Activated CD8-positive, alpha-beta memory T cell treated with anti-CD3 and anti-CD28 coated beads for 36 hours (primary cell): ENCODE measurements around the gene ARID3B. TPM values are rescaled to one million over a fixed set of nuclear protein-coding genes. Genes with fewer than 3 reads are reported as not detected.
"Not testable (repeated sequence)": the region's sequence is repeated elsewhere in the genome, so short reads cannot be mapped to it uniquely, and the experiment has no call there.

Experiments
- CTCF ChIA-PET: fragments of 350-600 bp; sonication (Branson Sonifier 250); formaldehyde crosslinking; loops from one replicate; lab custom pipeline; 2021; ENCODE audit warnings: antibody characterized with exemption; lab: Charles Lee
- POLR2A ChIA-PET: fragments of 350-600 bp; sonication (Branson Sonifier 250); formaldehyde crosslinking; loops from one replicate; lab custom pipeline; 2021; ENCODE audit warnings: antibody characterized with exemption; lab: Charles Lee
- total RNA-seq, 2 experiments: library from RNA; stranded (reverse); gene quantifications; one replicate each; pipeline ENCODE4 v1.2.3, GENCODE V29; 2021

The ARID3B gene
- total RNA-seq, result 10 to 100 TPM; 34.2 to 34.3 TPM

- ChIA-PET POLR2A (interaction anchor here (0.5 to 2.9 kb wide), 11 partner anchors 12 to 905 kb away, joined by 3 to 21 read pairs (median 4); partner anchors contain the start of genes CLK3 and UBL7), CTCF (interaction anchor here (0.6 to 3.0 kb wide), 7 partner anchors 9 to 952 kb away, joined by 3 to 10 read pairs (median 3); partner anchors contain the start of gene UBL7)
These were observed at the start of gene ARID3B for GRCh38 chr15:74540761-74541493. ARID3B (plus strand) TSS chr15:74541220; CDS start chr15:74543937, 2,717 bp downstream.

- CTCF ChIA-PET, result interaction anchor here (0.7 kb wide), 1 partner anchor 327 kb away, joined by 3 read pairs; no protein-coding TSS in a partner anchor
- POLR2A ChIA-PET, result no interaction called here
These were observed 44.4 kb upstream of the ARID3B start for GRCh38 chr15:74496648-74497047.

GRCh38 chr15:74497584-74497983 lies 43.4 kb upstream of the ARID3B start:
- CTCF ChIA-PET, result no interaction called here
- POLR2A ChIA-PET, result no interaction called here

GRCh38 chr15:74499366-74499765 lies 41.7 kb upstream of the ARID3B start:
- ChIA-PET CTCF (no interaction called here), POLR2A (no interaction called here)

GRCh38 chr15:74500401-74500800 lies 40.6 kb upstream of the ARID3B start:
- POLR2A ChIA-PET, result no interaction called here
- CTCF ChIA-PET, result no interaction called here

GRCh38 chr15:74502301-74502700 lies 38.7 kb upstream of the ARID3B start:
- CTCF ChIA-PET, result no interaction called here
- POLR2A ChIA-PET, result no interaction called here

- POLR2A ChIA-PET, result no interaction called here
- CTCF ChIA-PET, result no interaction called here
These were observed 36.6 kb upstream of the ARID3B start for GRCh38 chr15:74504418-74504817.

GRCh38 chr15:74504836-74505235 lies 36.2 kb upstream of the ARID3B start:
- POLR2A ChIA-PET, result no interaction called here
- CTCF ChIA-PET, result no interaction called here

- CTCF ChIA-PET, result no interaction called here
- POLR2A ChIA-PET, result interaction anchor here (0.6 kb wide), 1 partner anchor 71 kb away, joined by 3 read pairs; no protein-coding TSS in a partner anchor
These were observed 35.0 kb upstream of the ARID3B start for GRCh38 chr15:74505837-74506514.

GRCh38 chr15:74506515-74506840 lies 34.5 kb upstream of the ARID3B start:
- ChIA-PET CTCF (no interaction called here), POLR2A (no interaction called here)

GRCh38 chr15:74511583-74511982 lies 29.4 kb upstream of the ARID3B start:
- POLR2A ChIA-PET, result no interaction called here
- CTCF ChIA-PET, result no interaction called here

- CTCF ChIA-PET, result interaction anchor here (0.7 kb wide), 2 partner anchors 1018 to 1060 kb away, joined by 3 read pairs; no protein-coding TSS in a partner anchor
- POLR2A ChIA-PET, result not testable (repeated sequence)
These were observed 27.0 kb upstream of the ARID3B start for GRCh38 chr15:74514059-74514458.

- CTCF ChIA-PET, result no interaction called here
- POLR2A ChIA-PET, result no interaction called here
These were observed 23.9 kb upstream of the ARID3B start for GRCh38 chr15:74517096-74517495.

GRCh38 chr15:74519311-74519710 lies 21.7 kb upstream of the ARID3B start:
- POLR2A ChIA-PET, result no interaction called here
- CTCF ChIA-PET, result no interaction called here

GRCh38 chr15:74520407-74520806 lies 20.6 kb upstream of the ARID3B start:
- ChIA-PET CTCF (no interaction called here), POLR2A (interaction anchor here (0.7 kb wide), 1 partner anchor 78 kb away, joined by 4 read pairs; no protein-coding TSS in a partner anchor)

GRCh38 chr15:74523982-74524381 lies 17.0 kb upstream of the ARID3B start:
- ChIA-PET POLR2A (no interaction called here), CTCF (no interaction called here)

- POLR2A ChIA-PET, result no interaction called here
These were observed 15.7 kb upstream of the ARID3B start for GRCh38 chr15:74525309-74525708.

GRCh38 chr15:74525945-74526344 lies 15.1 kb upstream of the ARID3B start:
- ChIA-PET POLR2A (no interaction called here), CTCF (interaction anchor here (0.7 kb wide), 2 partner anchors 377 to 403 kb away, joined by 3 to 4 read pairs; no protein-coding TSS in a partner anchor)

More at GRCh38 chr15:74525309-74525708, 15.7 kb upstream of the ARID3B start:
- CTCF ChIA-PET, result interaction anchor here (0.6 kb wide), 1 partner anchor 145 kb away, joined by 4 read pairs; no protein-coding TSS in a partner anchor

GRCh38 chr15:74528876-74529275 lies 12.1 kb upstream of the ARID3B start:
- POLR2A ChIA-PET, result interaction anchor here (0.6 kb wide), 1 partner anchor 149 kb away, joined by 5 read pairs; no protein-coding TSS in a partner anchor
- CTCF ChIA-PET, result interaction anchor here (0.7 to 1.1 kb wide), 2 partner anchors 9 to 148 kb away, joined by 3 to 5 read pairs; no protein-coding TSS in a partner anchor

- POLR2A ChIA-PET, result no interaction called here
- CTCF ChIA-PET, result no interaction called here
These were observed 11.1 kb upstream of the ARID3B start for GRCh38 chr15:74529921-74530320.
